ENCODE measurements around the gene BCAR1. TPM values are rescaled to one million over a fixed set of nuclear protein-coding genes. Genes with fewer than 3 reads are reported as not detected.
"Not testable (repeated sequence)": the region's sequence is repeated elsewhere in the genome, so short reads cannot be mapped to it uniquely, and the experiment has no call there.

Gene BCAR1
- total and polyA plus RNA-seq, 9 donors: 2.4 to 90.2 (median 46.6) TPM

- Histone ChIP-seq H3K9me3 (no peaks in the 10 kb centered on the region), H3K4me3 (no peak overlapping the region), H3K27me3 (no peaks in the 10 kb centered on the region), H3K4me1 (ENCODE audit: insufficient read depth) (no peaks in the 10 kb centered on the region), H3K36me3 (no peaks in the 10 kb centered on the region), H3K27ac (no peak overlapping the region)
- TF ChIP-seq CTCF (IDR thresholded peaks at IDR 0.05): no peak
- 56 to 67% (median 63%) methylated on average over 20 of the region's 20 CpGs for WGBS, 3 donors
- intact Hi-C loops (cut with DNase I): loop anchor here in 3 of 4 donors (1.0 to 2.0 kb wide), 2 partner anchors 18 kb away; partner anchors contain the start of gene CTRB2 (in 2 of the 3)
- no peak for DNase-seq
These were observed 26.9 kb downstream of the BCAR1 start for GRCh38 chr16:75224306-75225082.

- 78 to 87% (median 80%) methylated on average over 1 to 10 of the region's 20 CpGs for WGBS, 3 donors
- DNase-seq; H3K4me1 ChIP-seq (ENCODE audit: insufficient read depth); H3K27me3 ChIP-seq; intact Hi-C loops (cut with DNase I); H3K36me3 ChIP-seq; H3K4me3 ChIP-seq; H3K9me3 ChIP-seq; H3K27ac ChIP-seq: not testable (repeated sequence)
These were observed 28.3 kb downstream of the BCAR1 start for GRCh38 chr16:75223129-75223528.

GRCh38 chr16:75222271-75222783 lies 29.1 kb downstream of the BCAR1 start:
- WGBS, 3 donors: 47 to 67% (median 63%) methylated on average over 12 to 16 of the region's 16 CpGs
- intact Hi-C loops (cut with DNase I): no loop called here
- no peak overlapping the region for H3K27ac ChIP-seq

GRCh38 chr16:75219838-75220237 lies 31.6 kb downstream of the BCAR1 start:
- TF ChIP-seq POLR2A (IDR thresholded peaks at IDR 0.05): no peak
- no peak for TF ChIP-seq EP300 (IDR thresholded peaks at IDR 0.05)
- no peak for TF ChIP-seq CTCF (IDR thresholded peaks at IDR 0.05)
- no peaks in the 10 kb centered on the region for H3K9me3 ChIP-seq
- intact Hi-C loops (cut with DNase I): no loop called here
- 34 to 59% (median 51%) methylated on average over 5 of the region's 5 CpGs for WGBS, 3 donors
- no peaks in the 10 kb centered on the region for H3K4me1 ChIP-seq (ENCODE audit: insufficient read depth)
- no peak for DNase-seq
- H3K27ac ChIP-seq: no peak overlapping the region
- no peaks in the 10 kb centered on the region for H3K27me3 ChIP-seq
- H3K4me3 ChIP-seq: no peak overlapping the region
- H3K36me3 ChIP-seq: no peaks in the 10 kb centered on the region

More at GRCh38 chr16:75222271-75222783, 29.1 kb downstream of the BCAR1 start:
- Histone ChIP-seq H3K4me1 (ENCODE audit: insufficient read depth) (no peaks in the 10 kb centered on the region), H3K36me3 (no peaks in the 10 kb centered on the region), H3K9me3 (no peaks in the 10 kb centered on the region), H3K4me3 (no peak overlapping the region), H3K27me3 (no peaks in the 10 kb centered on the region)
- TF ChIP-seq EP300 (IDR thresholded peaks at IDR 0.05): no peak
- TF ChIP-seq CTCF (IDR thresholded peaks at IDR 0.05): no peak
- TF ChIP-seq POLR2A (IDR thresholded peaks at IDR 0.05): no peak
- no peak for DNase-seq

GRCh38 chr16:75219088-75219487 lies 32.3 kb downstream of the BCAR1 start:
- intact Hi-C loops (cut with DNase I): no loop called here
- H3K9me3 ChIP-seq: no peaks in the 10 kb centered on the region
- no peaks in the 10 kb centered on the region for H3K36me3 ChIP-seq
- no peaks in the 10 kb centered on the region for H3K4me1 ChIP-seq (ENCODE audit: insufficient read depth)
- no peaks in the 10 kb centered on the region for H3K27me3 ChIP-seq
- TF ChIP-seq EP300 (IDR thresholded peaks at IDR 0.05): no peak
- no peak for TF ChIP-seq POLR2A (IDR thresholded peaks at IDR 0.05)
- no peak for TF ChIP-seq CTCF (IDR thresholded peaks at IDR 0.05)
- 69 to 71% (median 70%) methylated on average over 4 of the region's 4 CpGs for WGBS, 3 donors
- DNase-seq: no peak
- no peak overlapping the region for H3K4me3 ChIP-seq
- H3K27ac ChIP-seq: no peak overlapping the region
